ENCODE results near the gene ADAMTS12.

- TF ChIP-seq GATA2 (IDR thresholded peaks at IDR 0.05; ENCODE audit: low read depth, low read length) (no peak), GATA3 (IDR thresholded peaks at IDR 0.05; ENCODE audit: low read depth, low read length) (no peak)
Observed at GRCh38 chr5:33737697-33738096, 154.1 kb downstream of the ADAMTS12 start.

All from SH-SY5Y (cell line).